SK-N-SH (cell line): ENCODE data around the gene ST7L. TPM values are rescaled to one million over a fixed set of nuclear protein-coding genes. Genes with fewer than 3 reads are reported as not detected.
A peak's percentile ranks its signal among the peaks of the same experiment; 100 is the strongest.

Experiments used
- CTCF ChIA-PET: fragments of 300-600, 350-600 bp; formaldehyde crosslinking; extraction: SDS; loops from one replicate; lab custom pipeline; 2021; lab: Yijun Ruan, JAX
- POLR2A ChIA-PET: fragments of 350-600 bp; sonication (Branson Sonifier 250); formaldehyde crosslinking; extraction: SDS; loops from one replicate; lab custom pipeline; 2020; ENCODE audit warnings: antibody characterized with exemption, inconsistent platforms; lab: Yijun Ruan, JAX
- DNase-seq: peaks from one replicate; pipeline ENCODE4 v3.0.0; 2012
- H2AFZ ChIP-seq: fragments of 200-600 bp; sonication (generic); 2 replicates; pipeline ENCODE4 v1.8.1; 2016; ENCODE audit warnings: antibody characterized with exemption, mild to moderate bottlenecking, low read depth
- H3F3A ChIP-seq: fragments of 200-600 bp; sonication (generic); replicated peaks from 2 replicates; pipeline ENCODE3; 2016; ENCODE audit warnings: antibody characterized with exemption, mild to moderate bottlenecking; ENCODE audit not compliant: insufficient read depth
- H3K27ac ChIP-seq, 2 experiments: fragments of 200-500 bp in 1 of 2; fragments of 200-600 bp in 1 of 2; sonication (Bioruptor generic) in 1 of 2; sonication (generic), shearing (Covaris generic) in 1 of 2; 2 replicates each; pipeline versions ENCODE4 v1.5.1 to v1.6.1; 2014 to 2016; ENCODE audit warnings: low read depth in 2 of 2, inconsistent platforms in 1 of 2, low read length in 1 of 2, mild to moderate bottlenecking in 1 of 2, mixed read lengths in 1 of 2
- H3K27me3 ChIP-seq: fragments of 200-600 bp; sonication (generic), shearing (Covaris generic); 2 replicates; pipeline ENCODE4 v1.6.1; 2016; ENCODE audit warnings: mixed run types; ENCODE audit not compliant: insufficient read depth
- H3K36me3 ChIP-seq, 2 experiments: fragments of 200-500 bp in 1 of 2; fragments of 200-600 bp in 1 of 2; sonication (Bioruptor generic) in 1 of 2; sonication (generic) in 1 of 2; replicated peaks in 1 of 2; 2 replicates each; pipeline versions ENCODE3 to v1.5.1; 2014 to 2016; ENCODE audit warnings: low read length in 1 of 2, mild to moderate bottlenecking in 1 of 2; ENCODE audit not compliant: insufficient read depth in 2 of 2, control insufficient read depth in 1 of 2
- H3K4me1 ChIP-seq, 2 experiments: fragments of 200-500 bp in 1 of 2; fragments of 200-600 bp in 1 of 2; sonication (Bioruptor generic) in 1 of 2; sonication (generic), shearing (Covaris generic) in 1 of 2; 2 replicates each; pipeline versions ENCODE4 v1.5.1 to v1.6.1; 2014 to 2016; ENCODE audit warnings: low read depth in 1 of 2, low read length in 1 of 2, mixed run types in 1 of 2; ENCODE audit not compliant: insufficient read depth in 2 of 2, control insufficient read depth in 1 of 2
- H3K4me2 ChIP-seq: fragments of 200-600 bp; sonication (generic), shearing (Covaris generic); 2 replicates; pipeline ENCODE4 v1.6.1; 2017; ENCODE audit warnings: mixed run types
- H3K4me3 ChIP-seq, 2 experiments: fragments of 200-500 bp in 1 of 2; fragments of 200-600 bp in 1 of 2; sonication (Bioruptor generic) in 1 of 2; sonication (generic), shearing (Covaris generic) in 1 of 2; 2 replicates each; pipeline versions ENCODE4 v1.5.1 to v1.8.1; 2014 to 2016; ENCODE audit warnings: low read depth in 2 of 2, inconsistent platforms in 1 of 2, low read length in 1 of 2, mild to moderate bottlenecking in 1 of 2, mixed read lengths in 1 of 2, moderate library complexity in 1 of 2
- H3K79me2 ChIP-seq: fragments of 200-600 bp; sonication (generic); 2 replicates; pipeline ENCODE4 v1.8.1; 2017; ENCODE audit warnings: mild to moderate bottlenecking; ENCODE audit not compliant: insufficient read depth
- H3K9ac ChIP-seq: fragments of 200-600 bp; sonication (generic); 2 replicates; pipeline ENCODE4 v1.6.1; 2017; ENCODE audit warnings: mixed run types
- H3K9me2 ChIP-seq: fragments of 200-600 bp; sonication (generic); 2 replicates; pipeline ENCODE4 v1.6.1; 2017; ENCODE audit warnings: mixed run types
- H3K9me3 ChIP-seq: fragments of 200-600 bp; sonication (generic); 2 replicates; pipeline ENCODE4 v1.6.1; 2017; ENCODE audit warnings: mixed run types, mild to moderate bottlenecking, moderate library complexity
- H4K20me1 ChIP-seq: fragments of 200-600 bp; sonication (generic); 2 replicates; pipeline ENCODE4 v1.6.1; 2017; ENCODE audit warnings: mild to moderate bottlenecking, mixed run types; ENCODE audit not compliant: insufficient read depth
- CTCF ChIP-seq: fragments of 200-600 bp; sonication (generic); IDR thresholded peaks from 2 replicates; pipeline ENCODE4 v1.6.1; 2017; ENCODE audit warnings: antibody characterized with exemption, mild to moderate bottlenecking, moderate library complexity
- EP300 ChIP-seq, 2 experiments: IDR thresholded peaks; 2 replicates each; pipeline versions ENCODE4 v1.4.0 to v1.6.1; 2012; ENCODE audit warnings: borderline replicate concordance in 1 of 2, low read depth in 1 of 2, low read length in 1 of 2
- EZH2phosphoT487 ChIP-seq: fragments of 200-600 bp; sonication (generic); IDR thresholded peaks from 2 replicates; pipeline ENCODE4 v1.6.1; 2017; ENCODE audit warnings: low read depth, mixed run types, mild to moderate bottlenecking, antibody characterized with exemption, moderate library complexity, borderline replicate concordance
- FOSL2 ChIP-seq: IDR thresholded peaks from 2 replicates; pipeline ENCODE4 v1.4.0; 2012; ENCODE audit warnings: low read depth, mild to moderate bottlenecking, moderate library complexity, borderline replicate concordance
- FOXJ3 ChIP-seq: sonication (generic); formaldehyde crosslinking; IDR thresholded peaks from 2 replicates; pipeline ENCODE4 v1.5.1; 2020; ENCODE audit warnings: mild to moderate bottlenecking, missing genetic modification reagents
- FOXM1 ChIP-seq: IDR thresholded peaks from 2 replicates; pipeline ENCODE4 v1.4.0; 2012; ENCODE audit warnings: low read depth, mild to moderate bottlenecking
- GABPA ChIP-seq: IDR thresholded peaks from 2 replicates; pipeline ENCODE4 v1.4.0; 2012; ENCODE audit warnings: low read depth, mild to moderate bottlenecking
- GATA2 ChIP-seq: sonication (generic); formaldehyde crosslinking; IDR thresholded peaks from 2 replicates; pipeline ENCODE4 v1.5.0; 2020; ENCODE audit warnings: mild to moderate bottlenecking, missing genetic modification reagents
- JUND ChIP-seq: IDR thresholded peaks from 2 replicates; pipeline ENCODE4 v1.4.0; 2012
- MEF2A ChIP-seq: IDR thresholded peaks from 2 replicates; pipeline ENCODE4 v1.4.0; 2012; ENCODE audit warnings: low read depth, borderline replicate concordance
- NRF1 ChIP-seq: IDR thresholded peaks from 2 replicates; pipeline ENCODE4 v1.6.1; 2012; ENCODE audit warnings: low read depth, mild to moderate bottlenecking, low read length
- PBX3 ChIP-seq: IDR thresholded peaks from 2 replicates; pipeline ENCODE4; 2012
- POLR2AphosphoS5 ChIP-seq: IDR thresholded peaks from 2 replicates; pipeline ENCODE4 v1.6.1; 2012; ENCODE audit warnings: low read depth, low read length
- RAD21 ChIP-seq: IDR thresholded peaks from 2 replicates; pipeline ENCODE4 v1.6.1; 2012; ENCODE audit warnings: mild to moderate bottlenecking, low read length
- RCOR1 ChIP-seq: fragments of 150-350 bp; IDR thresholded peaks from 2 replicates; pipeline ENCODE4 v1.6.1; 2017; ENCODE audit warnings: antibody characterized with exemption, low read length
- RXRA ChIP-seq: IDR thresholded peaks from 2 replicates; pipeline ENCODE4 v1.4.0; 2012; ENCODE audit warnings: low read depth, mild to moderate bottlenecking, borderline replicate concordance
- SMC3 ChIP-seq: IDR thresholded peaks from 2 replicates; pipeline ENCODE4 v1.6.1; 2012; ENCODE audit warnings: low read depth, low read length, improper control_type of control experiment
- TAF1 ChIP-seq: IDR thresholded peaks from 2 replicates; pipeline ENCODE4 v1.6.1; 2012; ENCODE audit warnings: low read depth, mild to moderate bottlenecking, low read length, moderate library complexity, borderline replicate concordance
- TCF12 ChIP-seq: IDR thresholded peaks from 2 replicates; pipeline ENCODE4 v1.4.0; 2012
- TEAD4 ChIP-seq: IDR thresholded peaks from 2 replicates; pipeline ENCODE4 v1.4.0; 2012; ENCODE audit warnings: mild to moderate bottlenecking, borderline replicate concordance; ENCODE audit not compliant: insufficient read depth
- YY1 ChIP-seq: IDR thresholded peaks from 2 replicates; pipeline ENCODE4 v1.4.0; 2012; ENCODE audit warnings: low read depth, mild to moderate bottlenecking
- polyA plus RNA-seq, 3 experiments: library from polyadenylated mRNA; depleted of rRNA; stranded (reverse); fragments of >200 nt; gene quantifications; 2 replicates each; pipeline ENCODE4 v1.2.3, GENCODE V29; 2012
- TF ChIP-seq, protein P1 (sequence below): fragments of 150-350 bp; IDR thresholded peaks from 2 replicates; pipeline ENCODE4 v1.6.1; 2017; ENCODE audit warnings: antibody characterized with exemption, low read length, low read depth, borderline replicate concordance

Gene ST7L
- polyA plus RNA-seq, 1 of the 3 experiments (the other 2 are of a cell fraction) = 17.9 TPM

GRCh38 chr1:112529301-112529700 is 89.6 kb downstream of the ST7L start (continued):
- TF ChIP-seq TCF12 (no peak), FOXM1 (no peak), YY1 (no peak), MEF2A (no peak), FOXJ3 (CRISPR knock-in tag) (no peak), GABPA (no peak), RAD21 (no peak), JUND (no peak), PBX3 (no peak), SMC3 (no peak)
- TF ChIP-seq, all 33 proteins: peak for 0

DNA sequence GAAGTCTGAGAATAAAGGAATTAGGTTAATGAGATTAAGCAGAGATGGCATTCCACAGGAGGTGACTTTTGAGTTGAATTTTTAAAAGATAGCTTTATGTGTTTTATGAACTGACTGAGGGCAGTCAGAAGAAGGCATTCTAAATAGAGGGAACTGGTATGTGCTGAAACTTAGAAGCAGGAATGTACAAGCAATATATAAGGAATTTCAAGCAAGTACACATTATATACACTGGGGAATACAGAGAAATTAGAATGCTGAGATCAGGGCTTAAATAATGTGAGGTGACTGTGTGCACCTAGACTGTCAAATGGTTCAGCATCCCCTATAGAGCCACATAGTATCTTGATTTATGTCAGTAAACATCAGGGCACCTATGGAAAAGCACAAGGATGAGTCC is 90.9 kb downstream of the ST7L start:
- no peak overlapping the region for H3K4me2 ChIP-seq
- no peak overlapping the region for H3K9ac ChIP-seq
- POLR2A ChIA-PET = no interaction called here
- no peaks in the 10 kb centered on the region for H3K9me2 ChIP-seq
- H3K27ac ChIP-seq = peak overlapping the region in 1 of 2 experiments; percentile 31; a peak in 2 of 4 replicates
- peaks cover 5 to 20% of the 10 kb centered on the region in 2 experiments for H3K36me3 ChIP-seq
- H4K20me1 ChIP-seq = no peaks in the 10 kb centered on the region
- H3F3A ChIP-seq = peaks cover 13% of the 10 kb centered on the region
- H3K4me3 ChIP-seq = no peak overlapping the region
- H3K9me3 ChIP-seq = no peaks in the 10 kb centered on the region
- TF ChIP-seq RXRA (no peak), TEAD4 (no peak), CTCF (no peak), GABPA (no peak), FOSL2 (no peak), MEF2A (no peak), RCOR1 (no peak), FOXM1 (no peak), PBX3 (no peak), GATA2 (CRISPR knock-in tag) (no peak), JUND (no peak), POLR2AphosphoS5 (no peak), EZH2phosphoT487 (no peak), RAD21 (no peak), NRF1 (no peak), TAF1 (no peak), YY1 (no peak), EP300 (IDR thresholded peaks at IDR 0.05; ENCODE audit: borderline replicate concordance in 1 of 2, low read depth in 1 of 2, low read length in 1 of 2) (no peak)
- TF ChIP-seq, protein P1, sequence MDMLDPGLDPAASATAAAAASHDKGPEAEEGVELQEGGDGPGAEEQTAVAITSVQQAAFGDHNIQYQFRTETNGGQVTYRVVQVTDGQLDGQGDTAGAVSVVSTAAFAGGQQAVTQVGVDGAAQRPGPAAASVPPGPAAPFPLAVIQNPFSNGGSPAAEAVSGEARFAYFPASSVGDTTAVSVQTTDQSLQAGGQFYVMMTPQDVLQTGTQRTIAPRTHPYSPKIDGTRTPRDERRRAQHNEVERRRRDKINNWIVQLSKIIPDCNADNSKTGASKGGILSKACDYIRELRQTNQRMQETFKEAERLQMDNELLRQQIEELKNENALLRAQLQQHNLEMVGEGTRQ = no peak
- H3K79me2 ChIP-seq = no peaks in the 10 kb centered on the region
- no peak overlapping the region for H2AFZ ChIP-seq
- CTCF ChIA-PET = interaction anchor here (1.3 kb wide), 1 partner anchor 23 kb away, joined by 3 read pairs; no protein-coding TSS in a partner anchor
- H3K4me1 ChIP-seq = peaks cover 0 to 60% of the 10 kb centered on the region in 2 experiments
- DNase-seq = no peak
- no peaks in the 10 kb centered on the region for H3K27me3 ChIP-seq
